ENCODE data around the gene FOXP1.

Gene FOXP1

DNA sequence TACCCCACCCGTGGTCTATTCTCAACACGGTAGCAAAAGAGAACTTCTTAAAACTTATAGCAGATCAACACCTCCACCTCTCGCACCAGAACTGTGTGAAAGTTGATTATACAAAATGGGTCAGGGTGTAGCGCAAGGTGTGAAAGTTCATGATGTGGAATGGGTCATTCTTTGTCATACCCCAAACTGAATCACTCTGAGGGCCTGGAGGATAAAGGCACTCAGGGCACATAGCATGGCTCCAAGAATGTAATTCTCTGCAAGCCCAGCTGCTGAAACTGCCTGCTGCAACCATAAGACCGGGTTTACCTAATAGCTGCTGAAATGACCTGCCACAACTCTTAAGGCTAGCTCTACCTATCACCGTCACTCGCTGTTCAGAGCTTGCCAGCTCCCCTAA is 70.0 kb downstream of the FOXP1 start:
- DNase-seq (ENCODE audit: low read depth) = no peak
- TF ChIP-seq, protein P1, sequence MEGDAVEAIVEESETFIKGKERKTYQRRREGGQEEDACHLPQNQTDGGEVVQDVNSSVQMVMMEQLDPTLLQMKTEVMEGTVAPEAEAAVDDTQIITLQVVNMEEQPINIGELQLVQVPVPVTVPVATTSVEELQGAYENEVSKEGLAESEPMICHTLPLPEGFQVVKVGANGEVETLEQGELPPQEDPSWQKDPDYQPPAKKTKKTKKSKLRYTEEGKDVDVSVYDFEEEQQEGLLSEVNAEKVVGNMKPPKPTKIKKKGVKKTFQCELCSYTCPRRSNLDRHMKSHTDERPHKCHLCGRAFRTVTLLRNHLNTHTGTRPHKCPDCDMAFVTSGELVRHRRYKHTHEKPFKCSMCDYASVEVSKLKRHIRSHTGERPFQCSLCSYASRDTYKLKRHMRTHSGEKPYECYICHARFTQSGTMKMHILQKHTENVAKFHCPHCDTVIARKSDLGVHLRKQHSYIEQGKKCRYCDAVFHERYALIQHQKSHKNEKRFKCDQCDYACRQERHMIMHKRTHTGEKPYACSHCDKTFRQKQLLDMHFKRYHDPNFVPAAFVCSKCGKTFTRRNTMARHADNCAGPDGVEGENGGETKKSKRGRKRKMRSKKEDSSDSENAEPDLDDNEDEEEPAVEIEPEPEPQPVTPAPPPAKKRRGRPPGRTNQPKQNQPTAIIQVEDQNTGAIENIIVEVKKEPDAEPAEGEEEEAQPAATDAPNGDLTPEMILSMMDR (conservative IDR thresholded peaks at IDR 0.05; ENCODE audit: control insufficient read depth, insufficient read depth, low read depth, low read length) = no peak

GRCh38 chr3:71513081-71513480 is 70.4 kb downstream of the FOXP1 start:
- H3K4me3 ChIP-seq (ENCODE audit: control insufficient read depth, low read depth, low read length) = no peak overlapping the region
- no peak for DNase-seq (ENCODE audit: low read depth)
- TF ChIP-seq, protein P1 (conservative IDR thresholded peaks at IDR 0.05; ENCODE audit: control insufficient read depth, insufficient read depth, low read depth, low read length) = no peak

More for the DNA sequence above, 70.0 kb downstream of the FOXP1 start:
- no peak overlapping the region for H3K4me3 ChIP-seq (ENCODE audit: control insufficient read depth, low read depth, low read length)

DNA sequence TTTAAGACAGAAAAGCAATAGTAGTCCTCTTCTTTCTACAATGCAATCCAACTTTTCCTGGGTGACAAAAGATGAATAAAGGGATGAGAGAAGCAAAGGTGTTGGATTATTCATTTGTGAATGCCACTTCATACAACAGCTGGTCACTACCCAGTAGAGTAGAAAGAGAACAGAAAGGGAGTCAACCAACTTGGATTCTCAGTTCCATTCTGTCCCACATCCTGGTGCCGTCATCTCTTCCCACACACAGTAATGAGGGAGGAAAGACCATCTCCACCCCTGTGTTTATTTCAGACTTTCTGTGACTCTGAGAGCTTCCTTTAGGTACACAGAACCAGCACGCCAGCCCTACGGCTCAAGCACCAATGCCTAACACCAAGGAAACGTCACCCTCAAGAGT is 71.0 kb downstream of the FOXP1 start:
- DNase-seq (ENCODE audit: low read depth) = no peak
- no peak overlapping the region for H3K4me3 ChIP-seq (ENCODE audit: control insufficient read depth, low read depth, low read length)
- TF ChIP-seq, protein P1 (conservative IDR thresholded peaks at IDR 0.05; ENCODE audit: control insufficient read depth, insufficient read depth, low read depth, low read length) = no peak

GRCh38 chr3:71512000-71512399 is 71.5 kb downstream of the FOXP1 start:
- TF ChIP-seq, protein P1 (conservative IDR thresholded peaks at IDR 0.05; ENCODE audit: control insufficient read depth, insufficient read depth, low read depth, low read length) = no peak
- DNase-seq (ENCODE audit: low read depth) = no peak
- H3K4me3 ChIP-seq (ENCODE audit: control insufficient read depth, low read depth, low read length) = no peak overlapping the region

- H3K4me3 ChIP-seq (ENCODE audit: control insufficient read depth, low read depth, low read length) = no peak overlapping the region
- no peak for DNase-seq (ENCODE audit: low read depth)
- TF ChIP-seq, protein P1 (conservative IDR thresholded peaks at IDR 0.05; ENCODE audit: control insufficient read depth, insufficient read depth, low read depth, low read length) = no peak
Observed at GRCh38 chr3:71511446-71511845, 72.1 kb downstream of the FOXP1 start.

- H3K4me3 ChIP-seq (ENCODE audit: control insufficient read depth, low read depth, low read length) = no peak overlapping the region
- peak; percentile 47 for DNase-seq (ENCODE audit: low read depth)
- TF ChIP-seq, protein P1 (conservative IDR thresholded peaks at IDR 0.05; ENCODE audit: control insufficient read depth, insufficient read depth, low read depth, low read length) = no peak
Observed at GRCh38 chr3:71511037-71511436, 72.5 kb downstream of the FOXP1 start.

DNA sequence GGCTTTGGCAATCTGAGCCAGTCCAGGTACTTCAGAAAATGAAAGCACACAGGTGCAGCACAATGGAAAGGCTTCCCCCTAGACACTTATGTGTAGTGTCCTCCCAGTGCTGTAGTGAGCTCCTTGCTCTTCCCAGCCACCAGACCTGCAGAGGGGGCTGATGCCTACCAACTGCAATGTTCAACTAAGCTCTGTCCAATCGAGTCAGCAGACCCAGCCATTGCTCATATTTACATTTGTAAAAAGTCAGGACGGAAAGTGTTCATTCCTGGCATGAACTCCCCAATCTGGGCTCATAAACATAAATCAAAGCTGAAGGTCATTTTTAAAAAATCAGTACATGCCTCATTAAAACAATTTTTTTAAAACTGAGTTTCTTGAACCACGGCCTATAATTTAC is 73.0 kb downstream of the FOXP1 start:
- TF ChIP-seq, protein P1 (conservative IDR thresholded peaks at IDR 0.05; ENCODE audit: control insufficient read depth, insufficient read depth, low read depth, low read length) = peak; percentile 15
- peak; percentile 34 for DNase-seq (ENCODE audit: low read depth)
- no peak overlapping the region for H3K4me3 ChIP-seq (ENCODE audit: control insufficient read depth, low read depth, low read length)
